HG03135 (cell line): ENCODE data around the gene RBM28.
"Not testable (repeated sequence)": the region's sequence is repeated elsewhere in the genome, so short reads cannot be mapped to it uniquely, and the experiment has no call there.

Experiments used
- ATAC-seq: cut with Tn5 transposase; IDR thresholded peaks from one replicate; pipeline ENCODE4 v1.9.1; 2021; ENCODE audit warnings: mild to moderate bottlenecking, moderate library complexity; ENCODE audit not compliant: unreplicated experiment

The RBM28 gene

GRCh38 chr7:128302139-128302538, 41.6 kb downstream of the RBM28 start:
- no peak for ATAC-seq

- no peak for ATAC-seq
Measured at GRCh38 chr7:128299109-128299607, 44.5 kb downstream of the RBM28 start.

- ATAC-seq: not testable (repeated sequence)
Measured at GRCh38 chr7:128298004-128298403, 45.7 kb downstream of the RBM28 start.

- ATAC-seq: no peak
Measured at GRCh38 chr7:128287556-128287955, 56.2 kb downstream of the RBM28 start.

- ATAC-seq: no peak
Measured at GRCh38 chr7:128284102-128284501, 59.6 kb downstream of the RBM28 start.

GRCh38 chr7:128281605-128282380, 61.9 kb downstream of the RBM28 start:
- ATAC-seq: no peak

- not testable (repeated sequence) for ATAC-seq
Measured at GRCh38 chr7:128280451-128280850, 63.3 kb downstream of the RBM28 start.

- ATAC-seq: no peak
Measured at GRCh38 chr7:128279124-128279713, 64.5 kb downstream of the RBM28 start.

- ATAC-seq: no peak
Measured at GRCh38 chr7:128278366-128278765, 65.3 kb downstream of the RBM28 start.

GRCh38 chr7:128275681-128276080, 68.0 kb downstream of the RBM28 start:
- no peak for ATAC-seq

- ATAC-seq: no peak
Measured at GRCh38 chr7:128274884-128275603, 68.7 kb downstream of the RBM28 start.

GRCh38 chr7:128274246-128274883, 69.3 kb downstream of the RBM28 start:
- ATAC-seq: no peak

GRCh38 chr7:128271942-128272481, 71.7 kb downstream of the RBM28 start:
- no peak for ATAC-seq

GRCh38 chr7:128271471-128271941, 72.2 kb downstream of the RBM28 start:
- ATAC-seq: no peak

GRCh38 chr7:128270826-128271272, 72.9 kb downstream of the RBM28 start:
- no peak for ATAC-seq

- ATAC-seq: no peak
Measured at GRCh38 chr7:128268233-128268632, 75.5 kb downstream of the RBM28 start.

GRCh38 chr7:128267595-128267924, 76.1 kb downstream of the RBM28 start:
- no peak for ATAC-seq

- ATAC-seq: no peak
Measured at GRCh38 chr7:128266883-128267594, 76.7 kb downstream of the RBM28 start.

GRCh38 chr7:128266529-128266882, 77.2 kb downstream of the RBM28 start:
- no peak for ATAC-seq

GRCh38 chr7:128265906-128266300, 77.8 kb downstream of the RBM28 start:
- no peak for ATAC-seq
